ENCODE results near the gene IFFO2.

Gene IFFO2

DNA sequence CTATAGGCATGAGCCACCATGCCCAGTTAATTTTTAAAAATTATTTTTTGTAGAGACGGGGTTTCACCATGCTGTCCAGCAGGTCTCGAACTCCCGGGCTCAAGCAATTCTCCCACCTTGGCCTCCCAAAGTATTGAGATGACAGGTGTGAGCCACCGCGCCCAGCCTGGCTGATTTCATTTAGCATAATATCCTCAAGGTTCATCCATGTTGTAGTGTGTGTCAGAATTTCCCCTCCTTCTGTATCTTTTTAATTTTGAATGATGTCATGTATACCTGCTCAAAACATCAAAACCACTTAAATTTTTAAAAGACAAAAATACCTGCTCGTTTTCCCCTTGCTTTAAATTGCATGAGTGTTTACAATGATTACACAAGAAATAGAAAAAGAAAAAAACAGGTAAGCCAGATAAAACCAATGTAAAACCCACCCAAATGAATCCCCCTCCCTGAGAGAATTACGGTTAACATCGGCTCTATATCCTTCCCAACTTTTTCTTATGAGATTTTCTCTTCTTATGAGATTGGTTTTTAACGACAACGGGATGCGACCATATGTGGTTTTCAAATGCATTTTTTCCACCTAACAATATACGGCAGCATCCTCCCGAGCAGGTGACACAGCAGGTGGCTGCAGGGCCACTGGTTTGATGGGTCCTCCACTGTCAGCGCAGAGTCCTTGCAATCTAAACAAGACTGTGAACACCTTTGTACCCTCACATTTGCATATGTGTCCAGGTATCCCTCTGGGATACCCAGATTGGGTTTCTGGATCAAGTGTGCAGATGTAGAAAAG lies 22.1 kb downstream of the IFFO2 start:
- DNase-seq: no peak

- no peak for DNase-seq
Measured at GRCh38 chr1:18932879-18933278, 23.6 kb downstream of the IFFO2 start.

GRCh38 chr1:18932387-18932786 lies 24.1 kb downstream of the IFFO2 start:
- no peak for DNase-seq

DNA sequence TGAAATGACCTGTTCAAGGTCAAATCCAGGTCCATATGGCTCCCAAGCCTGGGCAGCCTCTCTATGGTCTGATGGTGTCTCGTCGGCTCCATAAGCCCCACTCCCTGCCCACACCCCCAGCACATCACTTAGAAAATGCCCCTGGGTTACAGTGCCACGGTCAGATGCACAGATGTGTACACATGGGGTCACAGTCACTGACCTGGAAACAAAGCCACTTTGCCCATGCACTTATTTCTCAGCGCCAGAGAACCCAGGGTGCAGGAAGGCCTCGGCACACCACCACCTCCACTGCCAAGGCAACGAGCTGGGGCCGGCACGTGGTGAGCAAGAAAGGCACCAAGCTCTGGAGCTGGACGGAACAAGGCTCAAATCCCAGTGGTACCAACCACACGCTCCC lies 24.7 kb downstream of the IFFO2 start:
- DNase-seq: no peak

DNA sequence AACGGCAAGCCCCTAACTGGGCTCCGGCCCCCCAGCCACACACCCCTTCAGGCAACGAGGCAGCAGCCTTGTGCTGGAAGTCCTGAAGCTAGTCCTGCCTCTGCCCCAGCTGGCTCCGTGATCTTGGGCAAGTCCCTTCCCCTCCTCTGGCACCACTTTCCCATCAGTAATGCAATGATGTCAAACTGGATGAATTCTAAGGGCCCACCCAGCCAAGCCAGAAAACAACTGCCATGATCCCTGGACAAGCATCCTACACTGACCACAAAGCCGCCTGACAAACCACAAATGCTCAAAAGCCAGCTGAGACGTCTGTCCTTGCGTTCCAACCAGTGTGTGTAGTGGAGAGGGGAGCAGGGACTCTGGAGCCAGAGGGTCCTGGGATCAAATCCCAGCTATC lies 26.8 kb downstream of the IFFO2 start:
- no peak for DNase-seq

GRCh38 chr1:18928985-18929384 lies 27.5 kb downstream of the IFFO2 start:
- no peak for DNase-seq

DNA sequence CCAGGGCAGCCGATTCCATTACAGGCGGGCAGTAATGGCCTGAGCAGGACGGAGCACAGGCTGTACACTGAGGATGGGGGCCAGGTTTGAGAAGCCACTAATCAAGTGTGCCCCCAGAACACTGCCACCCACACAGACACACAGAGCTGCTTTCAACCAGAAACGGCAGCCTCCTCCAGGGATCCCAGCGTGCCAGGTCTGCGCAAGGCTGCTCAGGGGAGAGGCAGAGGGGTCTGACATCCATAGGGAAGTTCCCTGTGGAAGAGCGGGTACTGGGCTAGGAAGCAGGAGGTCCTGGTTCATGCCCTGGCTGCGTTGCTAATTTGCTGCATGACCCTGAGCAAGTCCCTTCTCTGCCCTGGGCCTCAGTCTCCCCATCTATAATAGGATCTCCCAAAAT lies 28.1 kb downstream of the IFFO2 start:
- no peak for DNase-seq

GRCh38 chr1:18927654-18928272 lies 28.7 kb downstream of the IFFO2 start:
- peak in 1 of 2 experiments; percentile 18 for DNase-seq

GRCh38 chr1:18927082-18927653 lies 29.3 kb downstream of the IFFO2 start:
- peak; percentile 58 to 69 for DNase-seq

GRCh38 chr1:18926315-18927081 lies 30.0 kb downstream of the IFFO2 start:
- no peak for DNase-seq

DNA sequence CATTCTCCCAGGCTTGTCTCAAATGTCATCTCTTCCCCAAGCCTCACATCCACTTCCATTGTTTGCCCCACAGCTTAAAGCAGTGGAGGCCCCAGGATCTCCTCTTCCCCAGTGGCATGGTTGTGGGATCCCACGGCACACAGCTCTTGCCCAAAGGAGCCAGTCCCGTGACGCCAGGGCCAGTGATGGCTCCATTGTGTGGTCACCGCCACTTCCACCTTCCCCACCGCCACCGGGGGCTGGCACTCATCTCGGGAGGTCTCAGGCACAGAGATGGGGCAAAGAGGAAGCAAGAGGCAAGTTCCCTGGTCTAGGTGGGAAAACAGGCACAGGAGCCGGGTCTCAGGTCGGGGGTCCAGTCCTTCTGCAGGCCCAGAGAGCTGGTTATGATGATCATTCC lies 31.2 kb downstream of the IFFO2 start:
- no peak for DNase-seq

- DNase-seq: peak; percentile 35 to 56
Measured at GRCh38 chr1:18924221-18924691, 32.2 kb downstream of the IFFO2 start.

- DNase-seq: peak; percentile 42 to 74
Measured at GRCh38 chr1:18923756-18924211, 32.7 kb downstream of the IFFO2 start.

GRCh38 chr1:18922848-18923755 lies 33.4 kb downstream of the IFFO2 start:
- peak; percentile 21 to 62 for DNase-seq

DNA sequence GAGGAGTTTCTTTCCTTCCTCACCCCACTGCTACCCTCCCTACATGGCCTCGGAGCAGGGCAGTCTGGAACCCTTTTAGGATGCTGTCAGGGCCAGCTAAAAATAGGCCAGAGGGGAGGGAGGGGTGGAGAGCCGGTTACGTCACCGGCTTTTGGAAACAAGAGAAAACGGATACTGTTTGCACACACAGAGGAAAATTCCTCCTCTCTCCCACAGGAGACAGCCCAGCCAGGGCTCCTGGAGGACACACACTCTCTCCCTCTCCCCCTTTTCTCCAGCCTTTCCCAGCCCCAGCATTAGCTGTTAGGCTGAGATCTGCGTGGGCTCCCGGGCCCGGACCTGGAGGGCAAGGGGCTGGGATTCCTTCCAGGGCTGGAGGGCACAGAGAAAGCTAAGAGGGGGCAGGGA lies 34.2 kb downstream of the IFFO2 start:
- peak; percentile 84 to 85 for DNase-seq

DNA sequence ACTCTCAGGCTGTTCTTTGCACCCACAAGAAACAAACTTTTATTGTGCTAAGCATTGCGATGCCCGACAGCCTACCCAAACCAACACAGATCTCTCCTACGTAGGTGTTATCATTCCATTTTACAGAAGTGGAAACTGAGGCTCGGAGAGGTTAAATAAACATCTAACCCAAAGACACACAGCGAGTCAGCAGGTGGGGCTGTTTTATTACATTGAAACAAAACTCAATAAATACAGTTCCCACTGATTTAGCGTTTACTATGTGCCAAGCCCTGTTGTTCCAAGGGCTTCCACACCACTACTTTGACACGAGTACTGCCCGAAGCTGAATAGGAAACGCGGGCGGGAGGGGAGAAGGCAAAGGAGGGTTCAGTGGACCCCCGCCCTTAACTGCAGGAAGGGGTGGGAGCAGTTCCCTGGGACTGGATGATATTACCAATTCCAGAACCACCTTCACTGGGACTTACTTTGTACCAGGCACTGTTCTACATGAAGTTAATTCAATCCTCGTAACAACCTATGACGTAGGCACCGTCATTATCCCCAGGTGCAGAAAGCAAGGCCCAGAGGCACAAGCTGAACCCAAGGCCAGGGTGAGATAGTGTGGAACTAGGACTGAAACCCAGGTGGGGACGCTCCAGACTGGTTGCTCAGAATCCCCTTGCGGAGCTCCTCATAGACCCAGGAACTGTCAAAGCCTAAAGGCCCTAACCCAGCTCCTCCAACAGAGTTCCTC lies 34.8 kb downstream of the IFFO2 start:
- peak in 1 of 2 experiments; percentile 14 for DNase-seq

- DNase-seq: no peak
Measured at GRCh38 chr1:18920931-18921330, 35.5 kb downstream of the IFFO2 start.

- no peak for DNase-seq
Measured at GRCh38 chr1:18919956-18920355, 36.5 kb downstream of the IFFO2 start.

DNA sequence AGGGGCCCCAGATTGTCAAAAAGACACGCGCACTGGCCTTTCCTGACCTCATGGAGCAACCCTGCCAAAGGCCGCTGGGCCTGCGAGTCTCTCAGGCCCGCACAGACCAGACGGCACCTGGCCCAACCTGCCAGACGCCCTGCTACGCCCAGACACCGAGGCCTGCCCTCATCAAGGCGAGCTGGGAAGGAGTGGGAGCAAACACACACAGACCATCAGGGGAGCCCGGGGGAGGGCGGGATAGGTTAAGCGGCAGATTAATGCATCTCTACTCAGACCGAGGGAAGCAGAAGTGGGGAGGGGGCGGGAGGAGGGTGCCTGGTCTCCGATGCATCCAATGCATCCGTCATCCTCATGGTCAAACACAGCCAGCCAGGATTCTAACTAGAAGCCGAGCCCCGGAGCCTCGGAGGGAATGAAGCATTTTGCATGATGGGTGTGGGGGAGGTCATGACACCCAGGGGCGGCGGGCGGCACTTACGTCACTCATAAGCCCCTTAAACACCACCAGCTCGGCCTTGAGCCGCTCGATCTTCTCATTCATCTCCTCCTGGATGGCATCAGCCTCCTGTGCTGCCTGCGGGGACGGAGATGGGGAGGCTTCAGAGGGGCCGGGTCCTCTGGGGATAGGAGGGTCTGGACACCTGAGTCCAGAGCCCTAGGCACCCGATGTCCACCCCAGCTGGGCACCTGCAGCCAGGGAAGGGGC lies 37.1 kb downstream of the IFFO2 start:
- DNase-seq: no peak

- DNase-seq: no peak
Measured at GRCh38 chr1:18918417-18918816, 38.1 kb downstream of the IFFO2 start.
